Endothelial cell of umbilical vein (primary cell): ENCODE measurements around the gene ATXN7L1. TPM values are rescaled to one million over a fixed set of nuclear protein-coding genes. Genes with fewer than 3 reads are reported as not detected.

Source experiments
- BruUV-seq: library from RNA; stranded (reverse); fragments of 400-500 nt; replicated peaks from 2 replicates; lab custom pipeline; 2021; lab: Mats Ljungman, UMichigan
- CTCF ChIA-PET: fragments of 300-600, 350-600 bp; sonication (Branson Sonifier 250); formaldehyde crosslinking; loops from one replicate; lab custom pipeline; 2021; ENCODE audit warnings: antibody characterized with exemption, inconsistent platforms; lab: Charles Lee
- POLR2A ChIA-PET: fragments of 300-600, 350-600 bp; sonication (Branson Sonifier 250); formaldehyde crosslinking; loops from one replicate; lab custom pipeline; 2021; ENCODE audit warnings: antibody characterized with exemption, inconsistent platforms; lab: Charles Lee
- DNase-seq: peaks from one replicate; pipeline ENCODE4 v3.0.0-alpha.2; 2011; ENCODE audit warnings: low read depth, low spot score
- FAIRE-seq: peaks from 2 replicates; lab custom pipeline; 2011; peaks lifted over from hg19 to GRCh38; lab: Jason Lieb, UNC
- H2AFZ ChIP-seq: 2 replicates; pipeline ENCODE4 v1.6.0; 2012; ENCODE audit warnings: low read depth, low read length, control low read depth, inconsistent platforms
- H3K27ac ChIP-seq: 2 replicates; pipeline ENCODE4 v1.5.1; 2011; ENCODE audit warnings: low read depth, mild to moderate bottlenecking, control low read depth, low read length, moderate library complexity; ENCODE audit not compliant: insufficient read depth
- H3K27me3 ChIP-seq, 2 experiments: 2 replicates each; pipeline versions ENCODE4 v1.6.0 to v1.6.1; 2011; ENCODE audit warnings: low read length in 2 of 2, mixed read lengths in 1 of 2; ENCODE audit not compliant: control insufficient read depth in 2 of 2, insufficient read depth in 2 of 2
- H3K36me3 ChIP-seq, 2 experiments: 2 replicates in 1 of 2; 3 replicates in 1 of 2; pipeline ENCODE4 v1.5.1; 2011; ENCODE audit warnings: low read length in 2 of 2, mild to moderate bottlenecking in 1 of 2, moderate library complexity in 1 of 2; ENCODE audit not compliant: control insufficient read depth in 2 of 2, insufficient read depth in 2 of 2; ENCODE audit errors: extremely low read depth in 1 of 2
- H3K4me1 ChIP-seq: 3 replicates; pipeline ENCODE4 v1.5.1; 2011; ENCODE audit warnings: mild to moderate bottlenecking, low read length; ENCODE audit not compliant: control insufficient read depth, insufficient read depth; ENCODE audit errors: extremely low read depth
- H3K4me2 ChIP-seq: 2 replicates; pipeline ENCODE4 v1.6.1; 2011; ENCODE audit warnings: low read length, control low read depth, mixed read lengths; ENCODE audit not compliant: insufficient read depth
- H3K4me3 ChIP-seq, 3 experiments: fragments of 200-600 bp in 1 of 3; sonication (generic), shearing (Covaris generic) in 1 of 3; replicated peaks in 1 of 3; 2 replicates each; pipeline ENCODE4 v1.5.1; 2011 to 2016; ENCODE audit warnings: control low read depth in 3 of 3, low read length in 3 of 3, mild to moderate bottlenecking in 2 of 3, inconsistent platforms in 1 of 3, low read depth in 1 of 3, moderate library complexity in 1 of 3; ENCODE audit not compliant: insufficient read depth in 1 of 3
- H3K79me2 ChIP-seq: 2 replicates; pipeline ENCODE4 v1.6.0; 2012; ENCODE audit warnings: low read length, inconsistent platforms; ENCODE audit not compliant: control insufficient read depth, insufficient read depth
- H3K9ac ChIP-seq: replicated peaks from 2 replicates; pipeline ENCODE3; 2011; ENCODE audit warnings: low read length, control low read depth; ENCODE audit not compliant: insufficient read depth; ENCODE audit errors: extremely low read depth
- H3K9me1 ChIP-seq: replicated peaks from 3 replicates; pipeline ENCODE4 v1.6.0; 2011; ENCODE audit warnings: mild to moderate bottlenecking, low read length; ENCODE audit not compliant: control insufficient read depth, insufficient read depth; ENCODE audit errors: extremely low read depth
- H3K9me3 ChIP-seq: replicated peaks from 2 replicates; pipeline ENCODE4 v1.5.1; 2012; ENCODE audit warnings: low read length, inconsistent platforms; ENCODE audit not compliant: control insufficient read depth, insufficient read depth
- H4K20me1 ChIP-seq: replicated peaks from 2 replicates; pipeline ENCODE3; 2011; ENCODE audit warnings: mild to moderate bottlenecking, low read length; ENCODE audit not compliant: control insufficient read depth, insufficient read depth; ENCODE audit errors: extremely low read depth
- CTCF ChIP-seq, 2 donors: IDR thresholded peaks; 1 replicate in 1 of 2; 2 replicates in 1 of 2; pipeline ENCODE4 v1.5.1; 2011; ENCODE audit warnings: low read length in 2 of 2, mild to moderate bottlenecking in 2 of 2, moderate library complexity in 2 of 2, control low read depth in 1 of 2, inconsistent platforms in 1 of 2, low read depth in 1 of 2; ENCODE audit not compliant: insufficient read depth in 1 of 2; ENCODE audit errors: extremely low read depth in 1 of 2
- EZH2 ChIP-seq: IDR thresholded peaks from 2 replicates; pipeline ENCODE4 v1.6.1; 2012; ENCODE audit warnings: borderline replicate concordance, low read depth, mild to moderate bottlenecking, moderate library complexity, low read length, inconsistent platforms; ENCODE audit not compliant: severe bottlenecking
- FOS ChIP-seq: IDR thresholded peaks from 2 replicates; pipeline ENCODE4 v1.6.1; 2011; ENCODE audit warnings: mild to moderate bottlenecking, low read length, moderate library complexity, borderline replicate concordance; ENCODE audit not compliant: insufficient read depth
- GATA2 ChIP-seq: IDR thresholded peaks from 2 replicates; pipeline ENCODE4 v1.7.0; 2011; ENCODE audit warnings: low read depth, mild to moderate bottlenecking, moderate library complexity, mixed read lengths, low read length; ENCODE audit not compliant: insufficient read length, insufficient read depth
- JUN ChIP-seq: IDR thresholded peaks from 2 replicates; pipeline ENCODE4 v1.6.1; 2011; ENCODE audit warnings: borderline replicate concordance, low read depth; ENCODE audit not compliant: insufficient read length, insufficient read depth
- MAX ChIP-seq: IDR thresholded peaks from 2 replicates; pipeline ENCODE4 v1.6.1; 2011; ENCODE audit not compliant: insufficient read depth, insufficient read length
- MYC ChIP-seq: IDR thresholded peaks from one replicate; pipeline ENCODE4 v1.6.1; 2011; ENCODE audit warnings: mild to moderate bottlenecking, low read depth, low read length
- POLR2A ChIP-seq: IDR thresholded peaks from 2 replicates; pipeline ENCODE4 v1.6.1; 2012; ENCODE audit warnings: low read depth, mild to moderate bottlenecking, control low read depth, low read length
- POLR2AphosphoS5 ChIP-seq: IDR thresholded peaks from 2 replicates; pipeline ENCODE4 v1.6.1; 2012; ENCODE audit warnings: low read depth, mild to moderate bottlenecking, control low read depth, low read length, moderate library complexity; ENCODE audit not compliant: insufficient read depth
- dilution Hi-C: fragments of 300-500 bp; cut with MboI; formaldehyde crosslinking; loops from one replicate; pipeline ENCODE4 v1.15.0; 2019; ENCODE audit warnings: low sequenced_read_pairs; ENCODE audit not compliant: extremely low pct_ligation_motif_present
- intact Hi-C: fragments of 100-400 bp; cut with micrococcal nuclease; formaldehyde crosslinking; loops from one replicate; pipeline ENCODE4 v1.10.0; 2022
- polyA plus RNA-seq, 4 experiments: library from polyadenylated mRNA; depleted of rRNA in 3 of 4; stranded (reverse) in 3 of 4; unstranded in 1 of 4; fragments of >200 nt; gene quantifications; 2 replicates each; pipeline versions ENCODE4 v1.2.1 to v1.2.3, GENCODE V29; 2011 to 2012; ENCODE audit warnings: missing spikeins in 1 of 4
- total RNA-seq: library from RNA; stranded (reverse); gene quantifications from 2 replicates; pipeline ENCODE4 v1.2.3, GENCODE V29; 2021

Gene ATXN7L1
- total and polyA plus RNA-seq, 2 donors (not counting 3 experiments of a cell fraction or from before 2014, with no cell fraction given): 4.6 to 15.6 TPM

GRCh38 chr7:105648561-105649401, 227.6 kb downstream of the ATXN7L1 start:
- Histone ChIP-seq H3K36me3 (no peaks in the 10 kb centered on the region), H3K9me3 (no peaks in the 10 kb centered on the region), H3K27ac (no peak overlapping the region), H4K20me1 (no peaks in the 10 kb centered on the region), H3K27me3 (no peaks in the 10 kb centered on the region), H3K9me1 (no peaks in the 10 kb centered on the region), H3K4me2 (no peak overlapping the region), H3K4me3 (no peak overlapping the region), H3K79me2 (no peaks in the 10 kb centered on the region), H2AFZ (no peak overlapping the region), H3K9ac (no peak overlapping the region), H3K4me1 (no peaks in the 10 kb centered on the region)
- BruUV-seq: no TSS peak
- ChIA-PET POLR2A (no interaction called here), CTCF (interaction anchor here (1.4 to 6.5 kb wide), 4 partner anchors 8 to 394 kb away, joined by 3 to 72 read pairs (median 8); no protein-coding TSS in a partner anchor)
- TF ChIP-seq POLR2A: no peak
- TF ChIP-seq POLR2AphosphoS5: no peak
- TF ChIP-seq MYC: no peak
- TF ChIP-seq GATA2: no peak
- TF ChIP-seq FOS: no peak
- TF ChIP-seq CTCF (IDR thresholded peaks at IDR 0.05; ENCODE audit: extremely low read depth in 1 of 2, insufficient read depth in 1 of 2, low read depth in 1 of 2, low read length in 2 of 2): no peak
- TF ChIP-seq MAX: no peak
- no peak for TF ChIP-seq EZH2
- TF ChIP-seq JUN: no peak
- intact Hi-C loops (no loop called here), dilution Hi-C loops (no loop called here)
- peak; percentile 10 for DNase-seq
- no peak for FAIRE-seq
